OCI-LY7 (cell line): ENCODE measurements around the gene NR5A2.

ENCODE experiments used
- CTCF ChIP-seq: fragments of 200-600 bp; sonication (generic); conservative IDR thresholded peaks from 2 replicates; pipeline ENCODE4 v1.5.1; 2014; ENCODE audit warnings: mild to moderate bottlenecking, antibody characterized with exemption, low read length, moderate library complexity, mixed read lengths
- EZH2phosphoT487 ChIP-seq: fragments of 200-600 bp; sonication (generic); IDR thresholded peaks from 2 replicates; pipeline ENCODE4 v1.6.1; 2018; ENCODE audit warnings: low read depth, borderline replicate concordance, mild to moderate bottlenecking, mixed run types, antibody characterized with exemption, low read length, moderate library complexity, mixed read lengths

GRCh38 chr1:200095057-200095577, 67.6 kb downstream of the NR5A2 start:
- TF ChIP-seq CTCF (no peak), EZH2phosphoT487 (no peak)
